Measurements from ENCODE around the gene FBP2.

The FBP2 gene

DNA sequence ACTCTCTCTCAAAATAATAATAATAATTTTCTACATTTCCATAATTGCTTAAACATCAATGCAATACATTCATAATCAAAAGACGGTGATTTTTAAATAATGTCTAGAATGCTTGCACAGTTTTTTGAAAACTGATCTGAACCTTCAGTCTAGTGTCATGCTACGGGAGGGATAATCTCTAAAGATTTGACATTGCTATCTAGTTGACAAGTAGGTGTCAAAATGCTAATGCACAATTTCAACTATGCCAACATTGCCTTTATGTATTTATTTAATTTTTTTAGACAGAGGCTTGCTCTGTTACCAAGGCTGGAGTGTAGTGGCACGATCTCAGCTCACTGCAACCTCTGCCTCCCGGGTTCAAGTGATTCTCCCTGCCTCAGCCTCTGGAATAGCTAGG, 54.7 kb downstream of the FBP2 start:
- TF ChIP-seq Cebpa-rat (IDR thresholded peaks at IDR 0.05) = no peak
- Histone ChIP-seq H3K36me3 (no peaks in the 10 kb centered on the region), H3K4me1 (no peaks in the 10 kb centered on the region), H3K4me2 (no peak overlapping the region), H4K20me1 (no peaks in the 10 kb centered on the region), H3K9ac (no peak overlapping the region), H3K4me3 (no peak overlapping the region), H3K27me3 (no peaks in the 10 kb centered on the region), H3K9me3 (no peaks in the 10 kb centered on the region), H3K27ac (no peak overlapping the region)

DNA sequence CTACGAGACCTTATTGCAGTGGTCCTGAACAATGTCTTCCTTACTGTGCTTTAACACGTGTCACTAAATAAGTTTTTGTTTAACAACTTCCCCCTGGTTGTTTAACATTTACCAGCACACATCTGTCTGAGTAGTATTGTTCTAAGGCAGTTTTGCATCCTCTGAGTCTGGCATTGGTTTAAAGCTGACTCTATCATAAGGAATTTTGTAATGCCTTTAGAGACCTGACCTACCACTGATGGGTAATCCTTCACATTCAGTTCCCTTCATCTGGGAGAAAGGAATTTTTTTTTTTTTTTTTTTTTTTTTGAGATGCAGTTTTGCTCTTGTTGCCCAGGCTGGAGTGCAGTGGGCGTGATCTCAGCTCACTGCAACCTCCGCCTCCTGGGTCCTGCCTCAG, 58.7 kb downstream of the FBP2 start:
- no peak for TF ChIP-seq Cebpa-rat (IDR thresholded peaks at IDR 0.05)
- Histone ChIP-seq H3K9ac (no peak overlapping the region), H4K20me1 (no peaks in the 10 kb centered on the region), H3K4me3 (no peak overlapping the region), H3K4me2 (no peak overlapping the region), H3K4me1 (no peaks in the 10 kb centered on the region), H3K27ac (no peak overlapping the region), H3K36me3 (no peaks in the 10 kb centered on the region), H3K9me3 (no peaks in the 10 kb centered on the region), H3K27me3 (no peaks in the 10 kb centered on the region)

DNA sequence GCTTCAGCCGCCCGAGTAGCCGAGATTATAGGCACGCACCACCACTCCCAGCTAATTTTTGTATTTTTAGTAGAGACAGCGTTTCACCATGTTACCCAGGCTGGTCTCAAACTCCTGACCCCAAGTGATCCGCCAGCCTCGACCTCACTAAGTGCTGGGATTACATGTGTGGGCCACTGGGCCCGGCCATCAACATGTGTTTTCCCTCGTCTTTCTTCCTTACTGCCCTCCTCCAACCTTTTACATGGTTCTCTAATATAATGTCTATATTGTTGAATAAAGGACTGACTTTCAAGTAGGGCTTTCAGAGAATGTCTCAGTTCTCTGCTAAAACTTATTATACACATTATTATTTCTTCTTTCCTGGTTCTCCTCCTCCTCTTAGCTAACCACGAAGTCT, 60.0 kb downstream of the FBP2 start:
- Histone ChIP-seq H3K9ac (no peak overlapping the region), H3K4me2 (no peak overlapping the region), H3K9me3 (no peaks in the 10 kb centered on the region), H3K4me1 (no peaks in the 10 kb centered on the region), H3K27me3 (no peaks in the 10 kb centered on the region), H3K27ac (no peak overlapping the region), H4K20me1 (no peaks in the 10 kb centered on the region), H3K36me3 (no peaks in the 10 kb centered on the region), H3K4me3 (no peak overlapping the region)
- TF ChIP-seq Cebpa-rat (IDR thresholded peaks at IDR 0.05) = no peak

DNA sequence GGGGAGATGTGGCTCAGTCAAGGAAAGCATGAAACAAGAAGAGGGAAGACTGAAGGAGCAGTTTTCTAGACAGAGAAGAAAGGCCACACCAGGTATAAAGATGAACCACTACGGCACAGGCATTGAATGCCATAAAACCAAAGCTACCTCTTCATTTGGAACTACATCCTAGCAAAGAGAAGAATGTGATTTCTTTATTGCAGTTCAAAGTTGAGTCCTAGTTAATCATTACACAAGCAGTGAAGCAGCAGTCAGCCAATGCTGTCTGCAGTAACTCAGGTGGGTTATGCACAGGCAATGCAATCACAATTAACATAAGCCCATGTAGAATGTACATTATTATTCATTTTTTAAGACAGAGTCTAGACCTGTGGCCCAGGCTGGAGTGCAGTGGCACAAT, 60.5 kb downstream of the FBP2 start:
- no peak for TF ChIP-seq Cebpa-rat (IDR thresholded peaks at IDR 0.05)
- no peaks in the 10 kb centered on the region for H3K27me3 ChIP-seq
- no peaks in the 10 kb centered on the region for H3K36me3 ChIP-seq
- H3K27ac ChIP-seq = no peak overlapping the region
- no peaks in the 10 kb centered on the region for H3K9me3 ChIP-seq
- no peak overlapping the region for H3K4me2 ChIP-seq
- no peak overlapping the region for H3K9ac ChIP-seq
- no peaks in the 10 kb centered on the region for H3K4me1 ChIP-seq
- no peaks in the 10 kb centered on the region for H4K20me1 ChIP-seq
- no peak overlapping the region for H3K4me3 ChIP-seq

DNA sequence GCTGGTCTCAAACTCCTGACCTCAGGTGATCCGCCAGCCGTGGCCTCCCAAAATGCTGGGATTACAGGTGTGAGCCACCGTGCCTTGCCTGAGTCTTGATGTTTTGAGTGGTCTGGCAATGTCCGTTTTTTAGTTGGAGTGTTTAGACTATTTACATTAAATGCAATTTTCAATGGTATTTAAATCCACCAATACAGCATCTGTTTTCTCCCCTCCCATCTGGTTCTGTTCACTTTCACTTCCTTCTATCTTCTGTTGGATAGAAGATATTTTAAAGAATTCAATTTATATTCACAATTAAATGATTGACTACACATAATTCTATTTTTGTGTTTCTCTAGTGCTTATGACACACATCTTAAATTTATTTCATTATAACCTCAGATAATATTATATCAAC, 64.7 kb downstream of the FBP2 start:
- H3K27me3 ChIP-seq = no peaks in the 10 kb centered on the region
- no peaks in the 10 kb centered on the region for H3K36me3 ChIP-seq
- H3K4me3 ChIP-seq = no peak overlapping the region
- no peak overlapping the region for H3K9ac ChIP-seq
- no peak overlapping the region for H3K27ac ChIP-seq
- no peaks in the 10 kb centered on the region for H4K20me1 ChIP-seq
- no peak for TF ChIP-seq Cebpa-rat (IDR thresholded peaks at IDR 0.05)
- no peaks in the 10 kb centered on the region for H3K9me3 ChIP-seq
- peaks cover 14% of the 10 kb centered on the region; the same call in 1 of the 2 replicates for H3K4me1 ChIP-seq
- H3K4me2 ChIP-seq = no peak overlapping the region

DNA sequence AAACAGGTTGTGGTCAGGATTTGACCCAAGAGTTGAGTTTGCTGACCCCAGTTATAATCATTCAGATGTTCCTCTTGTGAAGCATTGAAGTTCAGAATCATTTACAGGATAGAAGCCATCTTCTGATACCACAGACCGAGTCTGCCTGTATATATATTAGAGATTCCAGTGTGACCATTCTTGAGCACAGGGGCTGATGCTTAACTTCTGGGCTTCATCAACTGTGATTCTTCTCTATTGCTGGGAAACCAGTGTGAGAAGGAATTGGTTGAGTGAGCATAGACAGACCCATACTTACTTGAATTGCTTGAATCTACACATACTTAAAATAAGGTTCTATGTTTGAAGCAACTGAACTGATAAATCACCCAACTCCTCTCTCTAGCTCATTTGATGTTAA, 66.7 kb downstream of the FBP2 start:
- H4K20me1 ChIP-seq = no peaks in the 10 kb centered on the region
- H3K9me3 ChIP-seq = no peaks in the 10 kb centered on the region
- no peaks in the 10 kb centered on the region for H3K36me3 ChIP-seq
- H3K4me2 ChIP-seq = no peak overlapping the region
- no peak overlapping the region for H3K4me3 ChIP-seq
- peaks cover 14% of the 10 kb centered on the region; the same call in 1 of the 2 replicates for H3K4me1 ChIP-seq
- TF ChIP-seq Cebpa-rat (IDR thresholded peaks at IDR 0.05) = no peak
- H3K9ac ChIP-seq = no peak overlapping the region
- no peak overlapping the region for H3K27ac ChIP-seq
- H3K27me3 ChIP-seq = no peaks in the 10 kb centered on the region

DNA sequence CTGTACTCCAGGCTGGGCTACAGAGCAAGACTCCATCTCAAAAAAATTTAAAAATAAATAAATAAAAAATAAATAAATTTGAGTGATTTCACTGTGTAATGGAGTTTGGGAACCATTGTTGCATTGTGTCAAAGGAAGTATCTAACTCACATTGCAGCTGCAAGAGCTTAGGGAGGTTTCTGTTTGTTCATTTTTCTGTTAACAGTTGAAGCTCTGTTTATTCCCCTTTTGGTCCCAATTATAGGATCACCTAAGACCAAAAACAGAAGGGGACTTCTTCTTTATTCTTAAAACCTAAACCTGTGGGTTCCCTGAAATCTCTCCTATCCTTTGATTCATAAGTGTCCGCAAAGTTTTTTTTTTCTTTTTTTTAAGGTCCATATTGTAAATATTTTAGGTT, 67.4 kb downstream of the FBP2 start:
- Histone ChIP-seq H3K4me3 (no peak overlapping the region), H3K4me1 (peaks cover 14% of the 10 kb centered on the region; the same call in 1 of the 2 replicates), H3K9me3 (no peaks in the 10 kb centered on the region), H3K27ac (no peak overlapping the region), H4K20me1 (no peaks in the 10 kb centered on the region), H3K9ac (no peak overlapping the region), H3K27me3 (no peaks in the 10 kb centered on the region), H3K4me2 (peak overlapping the region; percentile 6; the same call in 1 of the 2 replicates), H3K36me3 (no peaks in the 10 kb centered on the region)
- no peak for TF ChIP-seq Cebpa-rat (IDR thresholded peaks at IDR 0.05)

DNA sequence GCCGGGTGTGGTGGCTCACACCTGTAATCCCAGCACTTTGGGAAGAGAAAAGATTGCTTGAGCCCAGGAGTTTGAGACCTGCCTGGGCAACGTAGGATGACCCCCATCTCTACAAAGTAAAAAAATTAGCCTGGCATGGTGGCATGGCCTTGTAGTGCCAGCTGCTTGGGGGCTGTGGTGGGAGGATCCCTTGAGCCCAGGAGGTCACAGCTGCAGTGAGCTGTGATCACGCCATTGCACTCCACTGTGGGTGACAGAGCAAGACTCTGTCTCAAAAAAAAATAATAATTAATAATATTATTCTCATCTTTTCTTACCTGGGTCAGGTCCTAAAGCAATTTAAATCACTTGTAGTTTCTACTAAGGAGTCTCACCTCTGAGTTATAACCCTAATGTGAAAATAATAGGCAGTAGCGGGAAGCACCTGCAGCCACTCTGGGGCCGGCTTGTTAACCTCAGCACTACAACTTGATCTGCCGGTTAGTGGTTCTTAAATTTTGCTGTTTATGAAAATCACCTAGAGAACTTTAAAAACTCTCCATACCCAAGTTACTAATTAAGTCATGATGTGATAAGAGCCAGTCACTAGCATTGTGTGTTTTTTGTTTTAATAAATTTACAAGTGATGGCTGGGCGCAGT, 68.1 kb downstream of the FBP2 start:
- H3K4me2 ChIP-seq = peak overlapping the region; percentile 6; the same call in 1 of the 2 replicates
- no peak for TF ChIP-seq Cebpa-rat (IDR thresholded peaks at IDR 0.05)
- H3K4me1 ChIP-seq = peaks cover 14% of the 10 kb centered on the region; the same call in 1 of the 2 replicates
- H3K27ac ChIP-seq = no peak overlapping the region
- no peak overlapping the region for H3K9ac ChIP-seq
- H3K27me3 ChIP-seq = no peaks in the 10 kb centered on the region
- H3K36me3 ChIP-seq = no peaks in the 10 kb centered on the region
- no peaks in the 10 kb centered on the region for H4K20me1 ChIP-seq
- H3K4me3 ChIP-seq = no peak overlapping the region
- H3K9me3 ChIP-seq = no peaks in the 10 kb centered on the region

DNA sequence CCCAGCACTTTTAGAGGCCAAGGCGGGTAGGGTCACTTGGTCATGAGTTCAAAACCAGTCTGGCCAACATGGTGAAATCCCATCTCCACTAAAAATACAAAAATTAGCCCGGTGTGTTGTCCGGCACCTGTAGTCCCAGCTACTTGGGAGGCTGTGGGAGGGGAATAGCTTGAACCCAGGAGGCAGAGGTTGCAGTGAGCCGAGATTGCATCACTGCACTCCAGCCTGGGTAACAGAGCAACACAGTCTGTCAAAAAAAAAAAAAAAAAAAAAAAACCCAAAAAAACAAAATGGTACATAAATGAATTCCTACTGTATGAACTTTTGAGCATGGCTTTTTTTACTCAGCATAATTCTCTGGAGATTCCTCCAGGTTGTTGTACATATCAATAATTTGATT, 76.4 kb downstream of the FBP2 start:
- H3K9me3 ChIP-seq = no peaks in the 10 kb centered on the region
- peaks cover 3% of the 10 kb centered on the region for H3K4me1 ChIP-seq
- H3K4me3 ChIP-seq = no peak overlapping the region
- no peak overlapping the region for H3K9ac ChIP-seq
- H3K4me2 ChIP-seq = no peak overlapping the region
- H3K36me3 ChIP-seq = no peaks in the 10 kb centered on the region
- H3K27ac ChIP-seq = no peak overlapping the region
- TF ChIP-seq Cebpa-rat (IDR thresholded peaks at IDR 0.05) = no peak
- H3K27me3 ChIP-seq = no peaks in the 10 kb centered on the region
- no peaks in the 10 kb centered on the region for H4K20me1 ChIP-seq

DNA sequence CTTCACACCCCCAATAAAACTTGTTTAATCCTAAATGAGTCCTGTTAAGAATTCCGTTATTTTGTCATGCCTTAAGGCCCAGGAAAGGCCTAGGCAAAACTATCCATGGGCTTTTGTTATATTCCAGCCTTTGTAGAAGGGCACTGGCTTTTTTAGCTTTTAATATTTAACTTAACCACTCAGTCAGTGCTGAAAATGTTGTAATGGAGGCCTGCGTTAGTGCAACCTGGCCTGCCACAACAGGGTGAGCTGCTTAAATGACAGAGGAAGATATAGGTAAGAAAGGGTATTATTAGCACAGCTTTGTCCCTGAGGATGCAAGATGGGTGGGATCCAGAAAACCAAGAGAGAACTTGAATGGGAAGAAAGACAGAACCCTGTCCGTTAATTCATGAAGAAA, 78.9 kb downstream of the FBP2 start:
- Histone ChIP-seq H3K27ac (no peak overlapping the region), H3K4me1 (peaks cover 21% of the 10 kb centered on the region)
- TF ChIP-seq Cebpa-rat (IDR thresholded peaks at IDR 0.05) = no peak

DNA sequence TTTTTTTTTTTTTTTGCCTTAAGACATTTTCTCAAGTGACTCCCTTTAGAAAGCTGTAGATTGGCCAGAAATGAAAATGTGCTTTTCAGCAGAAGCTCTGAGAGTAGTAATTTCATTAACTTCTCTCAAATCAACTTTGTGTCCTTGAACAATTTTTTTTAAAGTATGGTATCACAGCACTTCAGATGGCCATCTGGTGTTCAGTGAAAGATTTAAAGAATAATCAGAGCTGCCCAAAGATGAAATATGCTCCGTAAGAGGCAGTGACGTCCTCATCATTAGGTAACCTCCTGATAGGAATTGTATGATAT, 81.7 kb downstream of the FBP2 start:
- Histone ChIP-seq H3K36me3 (no peaks in the 10 kb centered on the region), H3K27me3 (no peaks in the 10 kb centered on the region), H3K4me3 (no peak overlapping the region), H3K27ac (no peak overlapping the region), H3K9ac (no peak overlapping the region), H4K20me1 (no peaks in the 10 kb centered on the region), H3K9me3 (no peaks in the 10 kb centered on the region), H3K4me1 (peaks cover 21% of the 10 kb centered on the region), H3K4me2 (peak overlapping the region; percentile 31; the same call in 1 of the 2 replicates)
- no peak for TF ChIP-seq Cebpa-rat (IDR thresholded peaks at IDR 0.05)

More for the DNA sequence above, 78.9 kb downstream of the FBP2 start:
- H3K4me2 ChIP-seq = no peak overlapping the region
- no peaks in the 10 kb centered on the region for H3K9me3 ChIP-seq
- no peaks in the 10 kb centered on the region for H3K36me3 ChIP-seq
- no peak overlapping the region for H3K4me3 ChIP-seq
- H3K9ac ChIP-seq = no peak overlapping the region
- no peaks in the 10 kb centered on the region for H3K27me3 ChIP-seq
- no peaks in the 10 kb centered on the region for H4K20me1 ChIP-seq

Measured in BLaER1 (cell line).